PC-3 (cell line): ENCODE data around the gene ACP1. TPM values are rescaled to one million over a fixed set of nuclear protein-coding genes. Genes with fewer than 3 reads are reported as not detected.

ENCODE experiments used
- ATAC-seq: fragments of 200-7000 bp; cut with Tn5 transposase; 2 replicates; pipeline ENCODE4 v1.9.1; 2020; ENCODE audit warnings: mild to moderate bottlenecking, moderate library complexity
- BruUV-seq: library from RNA; stranded (reverse); fragments of 400-500 nt; replicated peaks from 2 replicates; lab custom pipeline; 2021; lab: Mats Ljungman, UMichigan
- CTCF ChIA-PET: fragments of 300-600 bp; sonication (Branson Sonifier 250); formaldehyde crosslinking; loops from one replicate; lab custom pipeline; 2022; ENCODE audit warnings: antibody characterized with exemption; lab: Charles Lee
- POLR2A ChIA-PET: fragments of 300-600 bp; sonication (Branson Sonifier 250); formaldehyde crosslinking; loops from one replicate; lab custom pipeline; 2022; ENCODE audit warnings: antibody characterized with exemption; ENCODE audit not compliant: unreplicated experiment; lab: Charles Lee
- DNase-seq: peaks from one replicate; pipeline ENCODE4 v3.0.0-alpha.2; 2015
- H2AFZ ChIP-seq: fragments of 300-600 bp; sonication (generic); 2 replicates; pipeline ENCODE4 v1.6.0; 2016; ENCODE audit warnings: antibody characterized with exemption, low read length
- H3F3A ChIP-seq: fragments of 300-600 bp; sonication (generic); one replicate; pipeline ENCODE4 v1.6.0; 2017; ENCODE audit warnings: antibody characterized with exemption, low read length, control low read depth, mild to moderate bottlenecking; ENCODE audit not compliant: unreplicated experiment
- H3K27ac ChIP-seq: fragments of 300-600 bp; sonication (generic); 2 replicates; pipeline ENCODE4 v1.5.1; 2016; ENCODE audit warnings: mild to moderate bottlenecking, low read length
- H3K27me3 ChIP-seq: fragments of 300-600 bp; sonication (generic); 2 replicates; pipeline ENCODE4 v1.6.1; 2016; ENCODE audit warnings: low read length, mixed read lengths
- H3K36me3 ChIP-seq: fragments of 300-600 bp; sonication (generic); 2 replicates; pipeline ENCODE4 v1.6.1; 2016; ENCODE audit warnings: low read depth, mixed run types, low read length, mixed read lengths
- H3K4me1 ChIP-seq: fragments of 300-600 bp; sonication (generic); 2 replicates; pipeline ENCODE4 v1.5.1; 2016; ENCODE audit warnings: low read length; ENCODE audit not compliant: insufficient read depth
- H3K4me2 ChIP-seq: fragments of 300-600 bp; sonication (generic); 2 replicates; pipeline ENCODE4 v1.6.0; 2016; ENCODE audit warnings: low read length
- H3K4me3 ChIP-seq: fragments of 300-600 bp; sonication (generic); 2 replicates; pipeline ENCODE4 v1.5.1; 2016; ENCODE audit warnings: mild to moderate bottlenecking, low read length, mixed read lengths
- H3K79me2 ChIP-seq: fragments of 300-600 bp; sonication (generic); 2 replicates; pipeline ENCODE4 v1.6.1; 2017; ENCODE audit warnings: low read length, mixed read lengths
- H3K9ac ChIP-seq: fragments of 300-600 bp; sonication (generic); 2 replicates; pipeline ENCODE4 v1.6.0; 2016; ENCODE audit warnings: mild to moderate bottlenecking, low read length
- H3K9me2 ChIP-seq: fragments of 300-600 bp; sonication (generic); replicated peaks from 2 replicates; pipeline ENCODE4 v1.6.1; 2016; ENCODE audit warnings: mixed run types, low read length, mixed read lengths
- H3K9me3 ChIP-seq: fragments of 300-600 bp; sonication (generic); 2 replicates; pipeline ENCODE4 v1.6.1; 2016; ENCODE audit warnings: low read length, mixed read lengths
- H4K20me1 ChIP-seq: fragments of 300-600 bp; sonication (generic); 2 replicates; pipeline ENCODE4 v1.6.1; 2016; ENCODE audit warnings: low read length, mixed read lengths
- EZH2 ChIP-seq: fragments of 300-600 bp; sonication (generic); IDR thresholded peaks from one replicate; pipeline ENCODE4 v1.6.1; 2017; ENCODE audit warnings: antibody characterized with exemption, mild to moderate bottlenecking, low read length; ENCODE audit not compliant: unreplicated experiment
- EZH2phosphoT487 ChIP-seq: fragments of 300-600 bp; sonication (generic); IDR thresholded peaks from 2 replicates; pipeline ENCODE4 v1.6.1; 2018; ENCODE audit warnings: mild to moderate bottlenecking, antibody characterized with exemption, low read length, borderline replicate concordance
- intact Hi-C: fragments of 100-400 bp; cut with micrococcal nuclease; formaldehyde crosslinking; loops from 2 replicates; pipeline ENCODE4 v1.9.0; 2023
- total RNA-seq: library from RNA; depleted of rRNA; stranded (reverse); fragments of >200 nt; gene quantifications from 2 replicates; pipeline ENCODE4 v1.2.3, GENCODE V29; 2014
- TF ChIP-seq, protein P1 (sequence below): fragments of 300-600 bp; sonication (generic); conservative IDR thresholded peaks from 2 replicates; pipeline ENCODE4 v1.5.1; 2017; ENCODE audit warnings: antibody characterized with exemption, low read depth, mild to moderate bottlenecking, low read length

ACP1 gene
- total RNA-seq, 1 experiment from 2014 or later: 149 TPM

DNA sequence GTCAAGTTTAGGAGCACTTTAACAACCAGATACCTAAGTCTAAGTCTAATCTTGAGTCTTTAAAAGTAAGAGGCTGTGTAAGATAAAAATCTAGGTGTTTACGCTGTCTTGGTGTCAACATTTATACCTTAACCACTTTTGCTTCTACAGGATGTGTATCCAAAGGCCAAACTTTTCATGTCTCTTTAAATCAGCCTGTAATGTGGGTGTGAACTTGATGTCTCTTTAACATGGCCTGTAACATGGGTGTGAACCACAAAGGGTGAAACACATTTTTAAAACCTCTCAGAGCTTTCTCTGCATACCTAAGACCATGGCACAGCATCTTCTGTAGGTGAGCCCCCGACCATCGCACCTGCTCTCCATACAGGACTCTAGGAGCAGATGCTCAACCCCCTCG lies 41.3 kb upstream of the ACP1 start:
- no peak for DNase-seq
- Histone ChIP-seq H3K27ac (no peak overlapping the region), H3K79me2 (no peaks in the 10 kb centered on the region), H3K4me2 (no peak overlapping the region), H4K20me1 (no peaks in the 10 kb centered on the region), H3K9ac (no peak overlapping the region), H2AFZ (no peak overlapping the region), H3F3A (no peaks in the 10 kb centered on the region), H3K9me3 (no peaks in the 10 kb centered on the region), H3K4me3 (no peak overlapping the region), H3K9me2 (no peaks in the 10 kb centered on the region), H3K27me3 (no peaks in the 10 kb centered on the region), H3K4me1 (no peaks in the 10 kb centered on the region), H3K36me3 (no peaks in the 10 kb centered on the region)
- intact Hi-C loops: no loop called here
- POLR2A ChIA-PET: no interaction called here
- ATAC-seq: no peak
- BruUV-seq: no TSS peak
- TF ChIP-seq EZH2phosphoT487 (no peak), EZH2 (no peak)
- TF ChIP-seq, protein P1, sequence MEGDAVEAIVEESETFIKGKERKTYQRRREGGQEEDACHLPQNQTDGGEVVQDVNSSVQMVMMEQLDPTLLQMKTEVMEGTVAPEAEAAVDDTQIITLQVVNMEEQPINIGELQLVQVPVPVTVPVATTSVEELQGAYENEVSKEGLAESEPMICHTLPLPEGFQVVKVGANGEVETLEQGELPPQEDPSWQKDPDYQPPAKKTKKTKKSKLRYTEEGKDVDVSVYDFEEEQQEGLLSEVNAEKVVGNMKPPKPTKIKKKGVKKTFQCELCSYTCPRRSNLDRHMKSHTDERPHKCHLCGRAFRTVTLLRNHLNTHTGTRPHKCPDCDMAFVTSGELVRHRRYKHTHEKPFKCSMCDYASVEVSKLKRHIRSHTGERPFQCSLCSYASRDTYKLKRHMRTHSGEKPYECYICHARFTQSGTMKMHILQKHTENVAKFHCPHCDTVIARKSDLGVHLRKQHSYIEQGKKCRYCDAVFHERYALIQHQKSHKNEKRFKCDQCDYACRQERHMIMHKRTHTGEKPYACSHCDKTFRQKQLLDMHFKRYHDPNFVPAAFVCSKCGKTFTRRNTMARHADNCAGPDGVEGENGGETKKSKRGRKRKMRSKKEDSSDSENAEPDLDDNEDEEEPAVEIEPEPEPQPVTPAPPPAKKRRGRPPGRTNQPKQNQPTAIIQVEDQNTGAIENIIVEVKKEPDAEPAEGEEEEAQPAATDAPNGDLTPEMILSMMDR: no peak
- CTCF ChIA-PET: no interaction called here

DNA sequence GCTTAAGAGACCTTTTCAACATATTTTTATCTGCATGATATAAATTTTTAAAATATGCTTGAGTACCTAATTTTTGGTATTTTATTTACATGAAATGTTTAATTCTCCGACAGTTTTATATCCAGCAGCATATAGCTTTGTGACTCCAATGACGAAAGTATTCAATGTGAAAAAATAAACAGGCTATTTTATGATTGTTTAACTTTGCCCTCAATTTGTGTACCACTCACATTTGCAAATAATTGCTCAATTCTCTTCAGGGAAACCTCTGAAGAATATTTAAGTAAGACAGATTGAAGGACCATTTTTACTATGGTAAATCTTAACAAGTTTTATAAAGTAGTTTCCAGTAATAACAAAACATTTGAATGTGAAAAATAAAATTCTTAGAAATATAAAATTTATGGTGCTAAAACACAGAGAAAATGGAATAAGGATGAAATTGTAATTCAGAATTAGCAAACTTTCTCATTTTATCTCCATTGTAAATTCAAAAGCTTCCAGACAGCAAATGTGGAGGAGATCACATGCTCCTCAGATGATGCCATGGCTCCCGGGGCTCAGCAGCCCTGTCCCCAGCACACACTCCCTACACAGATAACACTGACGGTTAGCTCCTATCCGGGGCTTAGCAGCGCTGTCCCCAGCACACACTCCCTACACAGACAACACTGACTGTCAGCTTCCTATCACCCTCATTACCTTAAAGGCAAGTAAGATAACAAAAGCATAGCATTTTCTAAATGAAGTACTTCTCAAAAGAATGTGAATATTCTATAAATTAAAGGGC lies 40.6 kb upstream of the ACP1 start:
- intact Hi-C loops: no loop called here

DNA sequence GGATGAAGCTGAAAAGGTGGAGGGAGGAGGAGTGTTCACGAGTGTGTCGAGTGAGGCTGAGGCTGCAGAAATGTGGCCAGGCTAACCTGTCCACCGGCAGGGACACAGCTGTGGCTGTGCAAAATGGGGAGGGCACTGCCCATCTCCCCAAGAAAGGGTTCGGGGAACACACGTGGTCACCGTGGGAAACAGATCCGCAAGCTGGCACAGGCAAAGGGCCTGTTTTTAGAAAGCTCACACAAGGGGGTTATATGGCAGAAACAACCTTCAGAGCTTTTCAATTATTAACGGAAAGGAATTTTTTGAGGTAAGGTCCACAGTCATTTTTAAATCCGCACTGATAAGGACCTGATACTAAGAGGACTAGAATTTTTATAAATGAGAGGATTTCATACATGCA lies 36.6 kb upstream of the ACP1 start:
- no peaks in the 10 kb centered on the region for H3K27me3 ChIP-seq
- no peaks in the 10 kb centered on the region for H3K4me1 ChIP-seq
- no peak overlapping the region for H3K4me2 ChIP-seq
- ChIA-PET CTCF (no interaction called here), POLR2A (no interaction called here)
- H2AFZ ChIP-seq: no peak overlapping the region
- no peak overlapping the region for H3K9ac ChIP-seq
- no peak overlapping the region for H3K4me3 ChIP-seq
- DNase-seq: no peak
- intact Hi-C loops: no loop called here
- BruUV-seq: no TSS peak
- H3K27ac ChIP-seq: no peak overlapping the region
- H3K36me3 ChIP-seq: no peaks in the 10 kb centered on the region
- no peaks in the 10 kb centered on the region for H3K9me3 ChIP-seq
- no peaks in the 10 kb centered on the region for H3K9me2 ChIP-seq
- TF ChIP-seq EZH2phosphoT487: no peak
- TF ChIP-seq, protein P1: no peak
- TF ChIP-seq EZH2: no peak
- no peak for ATAC-seq
- H3K79me2 ChIP-seq: no peaks in the 10 kb centered on the region
- H4K20me1 ChIP-seq: no peaks in the 10 kb centered on the region
- no peaks in the 10 kb centered on the region for H3F3A ChIP-seq

More for the DNA sequence above, 40.6 kb upstream of the ACP1 start:
- H3K79me2 ChIP-seq: no peaks in the 10 kb centered on the region
- H2AFZ ChIP-seq: no peak overlapping the region
- H3K4me1 ChIP-seq: no peaks in the 10 kb centered on the region
- DNase-seq (no peak), ATAC-seq (no peak)
- H3K9me3 ChIP-seq: no peaks in the 10 kb centered on the region
- no peak overlapping the region for H3K4me3 ChIP-seq
- no peak overlapping the region for H3K4me2 ChIP-seq
- CTCF ChIA-PET: no interaction called here
- no peak overlapping the region for H3K27ac ChIP-seq
- H3K9ac ChIP-seq: no peak overlapping the region
- H3K9me2 ChIP-seq: no peaks in the 10 kb centered on the region
- no peak for TF ChIP-seq EZH2
- no peak for TF ChIP-seq EZH2phosphoT487
- TF ChIP-seq, protein P1: no peak
- no peaks in the 10 kb centered on the region for H3F3A ChIP-seq
- no TSS peak for BruUV-seq
- no peaks in the 10 kb centered on the region for H3K36me3 ChIP-seq
- no peaks in the 10 kb centered on the region for H3K27me3 ChIP-seq
- H4K20me1 ChIP-seq: no peaks in the 10 kb centered on the region
- POLR2A ChIA-PET: no interaction called here
